Measurements from ENCODE around the gene C20orf96.
"Not testable (repeated sequence)": the region's sequence is repeated elsewhere in the genome, so short reads cannot be mapped to it uniquely, and the experiment has no call there.

Gene C20orf96

DNA sequence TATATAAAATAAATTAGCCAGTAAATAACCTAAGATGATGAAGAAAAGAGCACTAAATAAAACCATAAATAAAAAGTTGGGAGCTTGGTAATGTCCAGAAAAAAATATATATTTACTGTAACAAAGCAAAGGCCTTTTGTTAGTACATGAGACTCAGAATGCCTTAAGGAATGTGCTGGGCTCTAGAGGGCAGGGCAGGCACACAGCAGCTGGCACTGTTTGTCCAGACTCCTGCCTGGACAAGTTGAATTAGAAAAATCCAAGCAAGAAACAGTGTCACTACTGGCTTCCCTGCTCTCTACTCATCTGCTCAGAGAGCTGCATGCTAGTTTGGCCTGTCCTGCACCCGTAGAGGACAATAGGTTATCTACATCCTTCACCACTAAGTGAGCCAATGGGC, 54.7 kb downstream of the C20orf96 start:
- DNase-seq = peak; percentile 6

DNA sequence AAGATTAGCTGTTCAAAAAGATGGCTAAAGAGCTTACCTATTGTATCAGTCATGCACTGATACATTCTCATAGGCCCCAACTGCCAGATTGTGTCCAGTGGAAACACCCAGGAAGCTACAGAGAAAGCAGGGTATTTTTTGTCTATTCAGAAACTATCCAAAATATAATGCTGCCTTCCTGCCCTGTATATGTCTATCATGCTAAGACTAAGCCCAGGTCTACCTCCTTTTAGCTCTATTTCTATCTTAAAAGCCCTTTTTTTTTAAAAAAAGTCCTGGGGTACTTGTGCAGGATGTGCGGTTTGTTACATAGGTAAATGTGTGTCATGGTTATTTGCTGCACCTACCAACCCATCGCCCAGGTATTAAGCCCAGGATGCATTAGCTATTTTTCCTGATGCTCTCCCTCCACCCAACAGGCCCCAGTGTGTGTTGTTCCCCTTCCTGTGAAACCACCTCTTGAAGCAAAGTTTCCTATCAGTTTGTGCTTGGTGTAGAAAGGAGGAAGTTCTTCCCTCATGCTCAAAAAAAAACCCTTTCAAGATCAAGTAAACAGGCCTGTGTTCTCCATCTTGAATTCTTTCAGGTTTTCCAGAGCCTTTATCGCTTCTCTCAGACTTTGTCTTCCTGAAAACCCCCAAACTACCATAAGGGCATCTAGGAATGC, 63.0 kb downstream of the C20orf96 start:
- DNase-seq = no peak

DNA sequence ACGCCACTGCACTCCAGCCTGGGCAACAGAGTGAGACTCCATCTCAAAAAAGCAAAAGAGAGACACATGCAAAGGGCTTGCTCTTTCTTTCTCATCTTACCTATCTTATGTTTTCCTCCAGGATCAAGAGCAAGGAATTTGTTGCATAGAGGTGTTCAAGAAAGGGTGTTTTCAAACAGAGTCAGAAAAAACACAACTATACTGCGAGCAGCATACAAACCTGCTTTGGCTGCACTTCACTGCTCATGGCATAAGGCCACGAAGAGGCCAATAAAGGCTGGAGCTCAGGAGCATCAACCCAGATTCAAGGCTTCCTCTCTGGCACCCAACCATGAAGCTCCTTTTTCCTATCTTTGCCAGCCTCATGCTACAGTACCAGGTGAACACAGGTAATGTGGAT, 63.6 kb downstream of the C20orf96 start, which contains the start of gene DEFB129:
DEFB129 (plus strand) TSS at position 301 of the 400 bp plus-strand sequence; CDS start at position 332, 31 bp downstream.
- no peak for DNase-seq

DNA sequence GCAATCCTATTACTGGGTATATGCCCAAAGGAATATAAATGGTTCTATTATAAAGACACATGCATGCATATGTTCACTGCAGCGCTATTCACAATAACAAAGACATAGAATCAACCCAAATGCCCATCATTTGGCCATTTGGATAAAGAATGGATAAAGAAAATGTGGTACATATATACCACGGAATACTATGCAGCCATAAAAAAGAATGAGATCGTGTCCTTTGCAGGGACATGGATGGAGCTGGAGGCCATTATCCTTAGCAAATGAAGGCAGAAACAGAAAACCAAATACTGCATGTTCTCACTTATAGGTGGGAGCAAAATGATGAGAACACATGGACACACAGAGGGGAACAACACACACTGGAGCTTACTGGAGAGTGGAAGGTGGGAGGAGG, 64.7 kb downstream of the C20orf96 start:
- not testable (repeated sequence) for DNase-seq

DNA sequence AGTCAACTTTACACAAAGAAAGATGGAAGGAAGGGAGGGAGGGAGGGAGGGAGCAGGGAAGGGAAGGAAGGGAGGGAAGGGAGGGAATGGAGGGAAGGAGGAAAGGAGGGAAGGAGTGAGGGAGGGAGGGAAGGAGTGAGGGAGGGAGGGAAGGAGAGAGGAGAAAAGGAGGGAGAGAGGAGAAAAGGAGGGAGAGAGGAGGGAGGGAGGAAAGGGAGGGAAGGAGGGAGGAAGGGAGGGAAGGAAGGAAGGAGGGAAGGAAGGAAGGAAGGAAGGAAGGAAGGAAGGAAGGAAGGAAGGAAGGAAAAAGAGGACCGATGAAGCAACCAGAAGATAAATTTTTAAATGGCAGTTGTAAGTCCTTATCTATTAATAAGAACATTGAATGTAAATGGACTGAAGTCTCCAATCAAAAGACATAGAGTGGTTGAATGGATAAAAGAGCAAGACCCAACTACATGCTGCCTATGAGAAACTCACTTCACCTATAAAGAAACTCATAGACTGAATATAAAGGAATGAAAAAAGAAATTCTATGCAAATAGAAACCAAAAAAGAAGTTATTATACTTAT, 69.2 kb downstream of the C20orf96 start:
- no peak for DNase-seq
